T-helper 2 cell treated with Interferon-gamma antibody and Interleukin-4, amounts not matched to agents 5 μg/mL and 100 μg/mL, for 36 hours (primary cell): ENCODE measurements around the gene GPSM1.

ENCODE experiments used
- DNase-seq: peaks from one replicate; pipeline ENCODE4 v3.0.0; 2021; ENCODE audit warnings: low spot score
- H3K27ac Mint-ChIP-seq: one replicate; pipeline ENCODE4 v1.8.0; 2021; ENCODE audit warnings: mild to moderate bottlenecking, mixed read lengths
- H3K27me3 Mint-ChIP-seq: one replicate; pipeline ENCODE4 v1.8.0; 2021; ENCODE audit warnings: low read depth, mixed read lengths
- H3K36me3 Mint-ChIP-seq: one replicate; pipeline ENCODE4 v1.8.0; 2021; ENCODE audit warnings: low read depth, mixed read lengths
- H3K4me1 Mint-ChIP-seq: one replicate; pipeline ENCODE4 v1.8.0; 2021; ENCODE audit warnings: low read depth, mixed read lengths
- H3K4me3 Mint-ChIP-seq: one replicate; pipeline ENCODE4 v1.8.0; 2022; ENCODE audit warnings: mild to moderate bottlenecking, moderate library complexity, mixed read lengths
- H3K9me3 Mint-ChIP-seq: one replicate; pipeline ENCODE4 v1.8.0; 2021; ENCODE audit warnings: mixed read lengths

The GPSM1 gene

DNA sequence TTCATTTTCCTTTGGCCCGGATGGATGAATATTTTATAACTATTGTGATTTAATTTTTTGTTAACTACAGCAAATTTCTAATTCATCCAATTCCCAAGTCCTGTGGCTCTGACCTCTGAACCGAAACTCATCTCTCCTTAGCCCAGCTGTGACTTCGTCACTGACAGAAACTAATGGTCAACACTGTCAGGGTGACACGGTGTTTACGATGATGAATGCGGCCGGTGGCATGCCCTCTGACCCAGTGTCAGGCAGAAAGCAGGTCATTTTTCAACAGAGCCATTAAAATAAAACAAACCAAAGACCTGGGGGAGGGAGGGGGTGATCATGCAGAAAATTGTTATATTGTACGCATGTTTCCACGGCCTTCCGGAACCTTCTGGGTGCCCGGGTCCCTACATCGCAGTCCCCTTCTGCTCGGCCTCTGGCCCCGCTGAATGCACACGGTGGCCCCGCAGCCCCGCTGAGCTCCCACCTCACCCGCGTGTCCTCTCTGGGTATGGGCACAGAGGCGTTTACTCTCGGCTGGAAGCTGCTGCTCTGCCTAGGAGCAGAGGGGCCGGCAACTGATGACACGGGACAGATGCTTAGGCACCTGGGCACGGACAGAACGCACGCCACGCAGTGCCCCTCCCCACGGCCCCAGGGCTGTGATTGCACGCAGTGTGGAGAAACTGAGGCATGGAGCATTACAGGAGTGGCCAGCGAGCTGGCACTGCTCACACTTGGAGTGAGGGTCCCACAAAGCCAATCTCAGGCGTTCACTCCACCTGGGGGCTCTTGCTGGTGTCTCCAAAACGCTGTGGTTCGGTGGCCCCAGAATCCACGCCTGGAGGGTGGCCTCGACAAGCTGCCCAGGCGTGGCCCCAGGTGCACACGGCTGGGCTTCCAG is 31.6 kb upstream of the GPSM1 start:
- Mint-ChIP-seq H3K36me3 (no peaks in the 10 kb centered on the region), H3K27ac (no peak overlapping the region), H3K4me3 (no peak overlapping the region), H3K9me3 (no peaks in the 10 kb centered on the region), H3K27me3 (no peaks in the 10 kb centered on the region), H3K4me1 (no peaks in the 10 kb centered on the region)
- DNase-seq: no peak

DNA sequence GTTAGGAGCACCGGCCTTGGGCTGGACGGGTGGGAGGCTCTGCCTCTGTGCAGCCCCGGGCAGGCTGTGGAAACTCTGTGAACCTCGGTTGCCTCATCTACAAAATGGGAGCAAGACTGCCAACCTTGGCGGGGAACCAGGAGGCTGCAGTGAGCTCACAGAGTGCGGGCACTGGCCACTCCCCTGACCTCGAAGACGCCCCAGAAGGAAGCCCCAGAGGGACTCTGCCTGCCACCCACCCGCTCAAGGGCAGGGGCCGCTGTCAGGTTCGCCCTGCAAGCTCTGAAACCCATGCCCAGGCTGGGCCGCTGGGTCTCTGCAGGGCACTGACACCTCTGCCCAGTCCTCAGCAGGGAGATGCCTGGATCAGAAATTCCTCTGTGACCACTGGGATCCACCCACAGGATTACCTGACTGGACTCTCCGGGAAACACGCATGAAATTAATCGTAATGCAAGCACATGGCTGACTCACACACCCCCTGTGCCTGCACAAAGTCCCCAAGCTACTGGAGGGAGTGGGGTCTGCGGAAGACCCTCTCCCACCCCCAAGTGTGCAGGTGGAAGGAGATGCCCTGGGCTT is 30.8 kb upstream of the GPSM1 start:
- Mint-ChIP-seq H3K9me3 (no peaks in the 10 kb centered on the region), H3K36me3 (no peaks in the 10 kb centered on the region), H3K27me3 (no peaks in the 10 kb centered on the region), H3K4me3 (no peak overlapping the region), H3K27ac (no peak overlapping the region), H3K4me1 (no peaks in the 10 kb centered on the region)
- DNase-seq: no peak

GRCh38 chr9:136297016-136297691 is 30.2 kb upstream of the GPSM1 start:
- no peak overlapping the region for H3K4me3 Mint-ChIP-seq
- no peaks in the 10 kb centered on the region for H3K27me3 Mint-ChIP-seq
- no peak for DNase-seq
- H3K36me3 Mint-ChIP-seq: no peaks in the 10 kb centered on the region
- no peak overlapping the region for H3K27ac Mint-ChIP-seq
- no peaks in the 10 kb centered on the region for H3K9me3 Mint-ChIP-seq
- H3K4me1 Mint-ChIP-seq: no peaks in the 10 kb centered on the region

DNA sequence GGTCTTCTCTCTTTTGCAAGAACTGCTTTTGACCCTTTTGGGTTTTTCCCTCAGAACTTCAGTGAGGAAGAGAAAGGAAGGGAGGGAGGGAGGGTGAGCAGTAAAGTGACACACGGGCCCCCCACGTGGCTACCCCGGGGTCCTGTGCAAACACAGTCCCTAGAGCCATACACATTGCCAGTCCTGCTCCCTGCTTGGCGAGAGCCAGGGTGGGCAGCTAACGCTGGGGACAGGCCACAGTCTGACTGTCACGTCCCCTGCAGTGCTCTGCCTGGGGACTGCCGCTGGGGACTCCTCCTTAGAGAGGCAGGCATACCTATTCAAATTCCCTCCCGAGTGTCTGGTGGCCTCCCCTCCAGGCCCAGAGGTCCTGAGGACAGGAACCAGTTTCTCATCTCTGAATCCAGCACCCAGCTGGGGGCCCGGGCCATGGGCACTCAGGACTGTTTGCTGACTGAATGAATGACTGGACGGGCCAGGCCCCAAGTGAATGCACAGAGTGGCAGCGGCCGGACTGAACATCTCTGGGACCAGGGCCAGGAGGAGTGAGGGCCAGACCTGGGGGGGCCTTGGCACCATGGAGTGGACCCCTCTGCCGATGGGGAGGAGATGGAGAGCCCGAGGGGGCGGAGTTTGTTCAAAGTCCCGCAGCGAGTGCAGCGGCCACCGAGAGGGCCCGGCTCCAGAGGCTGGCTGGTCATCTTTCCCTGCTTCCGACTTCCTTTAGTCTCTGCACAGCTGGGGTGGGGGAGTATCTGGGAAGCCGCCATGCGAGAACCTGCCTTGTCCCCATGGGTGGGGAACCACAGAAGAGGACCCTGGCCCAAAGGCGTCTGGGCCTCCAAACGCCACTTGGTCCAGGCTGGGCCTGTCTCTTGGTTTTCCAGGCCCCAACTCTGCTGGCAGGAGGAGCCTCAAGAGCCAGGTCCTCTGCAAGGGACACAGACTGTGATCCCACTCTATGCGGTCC is 29.3 kb upstream of the GPSM1 start:
- Mint-ChIP-seq H3K9me3 (no peaks in the 10 kb centered on the region), H3K36me3 (no peaks in the 10 kb centered on the region), H3K4me3 (no peak overlapping the region), H3K27me3 (no peaks in the 10 kb centered on the region), H3K4me1 (no peaks in the 10 kb centered on the region), H3K27ac (no peak overlapping the region)
- no peak for DNase-seq

- H3K27me3 Mint-ChIP-seq: no peaks in the 10 kb centered on the region
- no peak for DNase-seq
- no peaks in the 10 kb centered on the region for H3K36me3 Mint-ChIP-seq
- no peak overlapping the region for H3K4me3 Mint-ChIP-seq
- H3K27ac Mint-ChIP-seq: no peak overlapping the region
- no peaks in the 10 kb centered on the region for H3K9me3 Mint-ChIP-seq
- H3K4me1 Mint-ChIP-seq: no peaks in the 10 kb centered on the region
Observed at GRCh38 chr9:136299116-136299515, 28.2 kb upstream of the GPSM1 start.

GRCh38 chr9:136299541-136299940 is 27.8 kb upstream of the GPSM1 start:
- H3K27ac Mint-ChIP-seq: no peak overlapping the region
- H3K4me1 Mint-ChIP-seq: no peaks in the 10 kb centered on the region
- H3K27me3 Mint-ChIP-seq: no peaks in the 10 kb centered on the region
- no peaks in the 10 kb centered on the region for H3K36me3 Mint-ChIP-seq
- no peak for DNase-seq
- H3K4me3 Mint-ChIP-seq: no peak overlapping the region
- no peaks in the 10 kb centered on the region for H3K9me3 Mint-ChIP-seq

- Mint-ChIP-seq H3K27ac (no peak overlapping the region), H3K4me1 (no peaks in the 10 kb centered on the region), H3K9me3 (no peaks in the 10 kb centered on the region), H3K27me3 (no peaks in the 10 kb centered on the region), H3K36me3 (no peaks in the 10 kb centered on the region), H3K4me3 (no peak overlapping the region)
- DNase-seq: no peak
Observed at GRCh38 chr9:136300016-136300545, 27.3 kb upstream of the GPSM1 start.

DNA sequence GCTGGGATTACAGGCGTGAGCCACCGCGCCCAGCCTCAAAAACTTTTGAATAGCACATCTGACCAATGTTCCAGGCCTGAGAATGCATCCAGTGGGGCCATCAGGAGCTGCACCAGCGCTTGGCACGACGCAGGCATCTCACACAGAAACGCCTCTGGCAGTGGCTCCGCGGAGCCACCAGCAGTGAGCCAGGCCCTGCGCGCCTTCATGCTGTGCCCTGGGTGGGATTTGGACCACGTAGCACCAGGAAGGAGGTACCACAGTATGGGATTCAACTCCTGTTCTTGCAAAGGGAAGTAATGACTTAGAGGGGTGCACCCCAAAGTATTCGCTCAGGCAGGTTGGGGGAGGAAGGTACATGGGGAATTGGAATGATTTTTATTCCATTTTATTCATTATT is 26.5 kb upstream of the GPSM1 start:
- DNase-seq: no peak
- no peaks in the 10 kb centered on the region for H3K4me1 Mint-ChIP-seq
- H3K4me3 Mint-ChIP-seq: no peak overlapping the region
- no peaks in the 10 kb centered on the region for H3K27me3 Mint-ChIP-seq
- no peak overlapping the region for H3K27ac Mint-ChIP-seq
- H3K9me3 Mint-ChIP-seq: no peaks in the 10 kb centered on the region
- no peaks in the 10 kb centered on the region for H3K36me3 Mint-ChIP-seq

DNA sequence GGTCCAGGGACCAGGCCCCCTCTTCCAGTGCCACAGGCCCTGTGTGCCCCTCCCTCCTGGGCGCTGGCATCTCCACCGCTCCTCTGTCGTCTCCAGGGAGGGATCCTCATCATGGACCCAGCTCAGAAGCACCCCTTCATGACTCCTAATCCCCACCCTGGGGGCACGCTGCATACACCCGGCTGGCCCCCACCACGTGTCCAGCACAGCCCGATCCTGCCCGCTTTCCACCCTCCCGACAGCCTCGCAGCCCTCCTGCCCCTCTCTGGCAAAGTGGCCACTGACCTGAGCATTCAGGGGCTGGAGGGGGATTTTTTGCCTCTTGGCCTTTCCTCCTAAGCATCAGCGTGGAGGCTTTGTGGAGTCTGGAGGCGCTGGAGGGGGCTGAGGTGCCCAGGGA is 24.8 kb upstream of the GPSM1 start:
- Mint-ChIP-seq H3K9me3 (no peaks in the 10 kb centered on the region), H3K4me1 (no peaks in the 10 kb centered on the region), H3K36me3 (no peaks in the 10 kb centered on the region), H3K27me3 (no peaks in the 10 kb centered on the region), H3K27ac (no peak overlapping the region), H3K4me3 (no peak overlapping the region)
- no peak for DNase-seq

- no peak overlapping the region for H3K4me3 Mint-ChIP-seq
- H3K27me3 Mint-ChIP-seq: no peaks in the 10 kb centered on the region
- H3K4me1 Mint-ChIP-seq: no peaks in the 10 kb centered on the region
- H3K27ac Mint-ChIP-seq: no peak overlapping the region
- H3K36me3 Mint-ChIP-seq: no peaks in the 10 kb centered on the region
- no peak for DNase-seq
- H3K9me3 Mint-ChIP-seq: no peaks in the 10 kb centered on the region
Observed at GRCh38 chr9:136303066-136303824, 24.1 kb upstream of the GPSM1 start.

GRCh38 chr9:136303825-136304416 is 23.4 kb upstream of the GPSM1 start, which contains the start of gene CCDC187:
Gene CCDC187, minus strand, starts transcription at chr9:136304094. Its CDS starts 264 bp downstream, at chr9:136303830.
- Mint-ChIP-seq H3K4me3 (no peak within 1 kb of the TSS), H3K27ac (no peak within 1 kb of the TSS), H3K4me1 (no peaks in the 10 kb centered on the region), H3K36me3 (no peaks in the 10 kb centered on the region), H3K9me3 (no peaks in the 10 kb centered on the region), H3K27me3 (no peaks in the 10 kb centered on the region)
- DNase-seq: no peak

DNA sequence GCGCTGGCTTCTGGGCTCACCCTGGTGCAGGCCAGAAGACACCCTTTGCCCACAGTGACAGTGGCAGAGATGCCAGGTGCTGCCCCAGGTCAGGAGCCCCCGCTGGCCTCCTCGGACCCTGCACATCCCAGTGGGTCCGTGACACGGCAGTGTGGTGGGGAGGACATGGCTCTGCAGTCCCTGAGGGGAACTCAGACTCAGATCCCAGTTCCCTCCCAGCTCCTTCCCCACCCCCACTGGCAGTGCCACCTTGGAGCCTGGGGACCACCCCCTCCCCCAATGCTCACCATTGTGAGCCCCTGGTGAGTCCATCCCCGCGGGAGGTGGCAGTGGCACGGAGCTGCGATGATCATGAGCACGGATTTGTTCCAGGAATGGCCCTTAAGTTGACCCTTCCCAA is 22.9 kb upstream of the GPSM1 start:
- no peak for DNase-seq
- no peak overlapping the region for H3K4me3 Mint-ChIP-seq
- H3K27ac Mint-ChIP-seq: no peak overlapping the region
- H3K36me3 Mint-ChIP-seq: no peaks in the 10 kb centered on the region
- H3K27me3 Mint-ChIP-seq: no peaks in the 10 kb centered on the region
- no peaks in the 10 kb centered on the region for H3K9me3 Mint-ChIP-seq
- no peaks in the 10 kb centered on the region for H3K4me1 Mint-ChIP-seq
